MM.1S (cell line): ENCODE measurements around the gene LMOD1.

ENCODE experiments used
- CTCF ChIP-seq: fragments of 300-600 bp; sonication (generic); IDR thresholded peaks from 2 replicates; pipeline ENCODE4 v1.5.1; 2016; ENCODE audit warnings: antibody characterized with exemption, low read length, mixed read lengths
- EZH2 ChIP-seq: fragments of 300-600 bp; sonication (generic); optimal IDR thresholded peaks from 2 replicates; pipeline ENCODE3; 2017; ENCODE audit warnings: low read depth, mild to moderate bottlenecking, antibody characterized with exemption, low read length, mixed read lengths
- EZH2phosphoT487 ChIP-seq: fragments of 300-600 bp; sonication (generic); IDR thresholded peaks from 2 replicates; pipeline ENCODE4 v1.6.1; 2018; ENCODE audit warnings: antibody characterized with exemption, low read length

- TF ChIP-seq CTCF (no peak), EZH2 (no peak), EZH2phosphoT487 (no peak)
Measured at GRCh38 chr1:201937624-201938213, 8.6 kb downstream of the LMOD1 start.
